ENCODE measurements around the gene RAPGEFL1. TPM values are rescaled to one million over a fixed set of nuclear protein-coding genes. Genes with fewer than 3 reads are reported as not detected.

Gene RAPGEFL1, protein sequence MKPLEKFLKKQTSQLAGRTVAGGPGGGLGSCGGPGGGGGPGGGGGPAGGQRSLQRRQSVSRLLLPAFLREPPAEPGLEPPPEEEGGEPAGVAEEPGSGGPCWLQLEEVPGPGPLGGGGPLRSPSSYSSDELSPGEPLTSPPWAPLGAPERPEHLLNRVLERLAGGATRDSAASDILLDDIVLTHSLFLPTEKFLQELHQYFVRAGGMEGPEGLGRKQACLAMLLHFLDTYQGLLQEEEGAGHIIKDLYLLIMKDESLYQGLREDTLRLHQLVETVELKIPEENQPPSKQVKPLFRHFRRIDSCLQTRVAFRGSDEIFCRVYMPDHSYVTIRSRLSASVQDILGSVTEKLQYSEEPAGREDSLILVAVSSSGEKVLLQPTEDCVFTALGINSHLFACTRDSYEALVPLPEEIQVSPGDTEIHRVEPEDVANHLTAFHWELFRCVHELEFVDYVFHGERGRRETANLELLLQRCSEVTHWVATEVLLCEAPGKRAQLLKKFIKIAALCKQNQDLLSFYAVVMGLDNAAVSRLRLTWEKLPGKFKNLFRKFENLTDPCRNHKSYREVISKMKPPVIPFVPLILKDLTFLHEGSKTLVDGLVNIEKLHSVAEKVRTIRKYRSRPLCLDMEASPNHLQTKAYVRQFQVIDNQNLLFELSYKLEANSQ
- 10.1 TPM for total RNA-seq
- long read RNA-seq, partial matches to known transcripts: 0 of 1 reads
- long read RNA-seq, other reads (novel, unspliced or antisense): 1 of 1 reads

- DNase-seq (ENCODE audit: low spot score): peak; percentile 93
Observed at GRCh38 chr17:40177275-40177874, at the start of gene RAPGEFL1. Gene RAPGEFL1 (plus strand): TSS chr17:40177470. CDS start chr17:40177862, 392 bp downstream.

DNA sequence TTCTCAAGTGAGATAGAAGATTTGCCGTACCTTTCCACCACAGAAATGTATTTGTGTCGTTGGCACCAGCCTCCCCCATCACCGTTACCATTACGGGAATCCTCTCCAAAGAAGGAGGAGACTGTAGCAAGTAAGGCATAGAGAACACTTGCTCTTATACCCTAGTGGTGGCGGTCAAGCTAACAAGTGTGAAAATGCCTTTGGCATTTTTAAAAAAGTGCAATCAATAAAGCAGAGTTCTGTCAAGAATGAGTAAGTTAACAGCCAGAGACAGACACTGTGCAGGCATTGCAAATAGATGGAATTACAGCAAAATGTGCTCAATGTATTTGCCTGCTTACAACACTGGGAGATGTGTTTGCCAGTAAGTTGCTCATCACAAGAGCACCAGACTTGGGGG is 47.8 kb upstream of the RAPGEFL1 start:
- no peak for DNase-seq (ENCODE audit: low spot score)

DNA sequence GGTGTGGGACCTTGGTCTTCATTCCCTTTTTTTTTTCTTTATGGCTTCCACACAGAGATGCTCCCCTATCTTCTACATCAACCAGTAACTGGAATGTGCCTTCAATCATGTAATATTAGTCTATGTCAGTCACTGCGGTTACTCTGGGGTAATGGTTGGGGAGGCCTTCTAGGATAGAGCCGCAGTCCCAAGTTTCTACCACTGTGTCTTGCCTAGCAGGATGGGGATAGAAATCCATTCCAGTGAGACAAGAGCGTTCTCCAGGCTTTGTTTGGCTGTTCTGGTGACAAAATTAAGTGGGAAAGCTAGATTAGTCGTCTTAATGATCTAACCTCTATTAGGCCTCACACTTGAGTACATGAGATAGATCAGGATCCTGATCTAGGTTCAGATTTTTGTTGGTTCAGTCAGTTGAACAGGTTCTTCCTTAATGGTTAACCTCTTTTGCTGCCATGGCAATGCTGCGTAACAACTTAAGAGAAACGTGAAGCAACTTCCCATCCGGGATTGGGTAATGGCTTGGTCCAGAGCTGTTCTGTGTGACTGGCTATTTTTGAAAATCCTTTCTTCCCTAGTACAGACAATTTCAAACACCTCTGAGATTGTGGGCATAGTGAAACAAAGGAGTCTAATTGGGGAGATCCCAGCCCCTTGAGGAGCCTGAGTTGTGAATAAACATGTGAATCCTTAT is 46.8 kb upstream of the RAPGEFL1 start:
- no peak for DNase-seq (ENCODE audit: low spot score)

DNA sequence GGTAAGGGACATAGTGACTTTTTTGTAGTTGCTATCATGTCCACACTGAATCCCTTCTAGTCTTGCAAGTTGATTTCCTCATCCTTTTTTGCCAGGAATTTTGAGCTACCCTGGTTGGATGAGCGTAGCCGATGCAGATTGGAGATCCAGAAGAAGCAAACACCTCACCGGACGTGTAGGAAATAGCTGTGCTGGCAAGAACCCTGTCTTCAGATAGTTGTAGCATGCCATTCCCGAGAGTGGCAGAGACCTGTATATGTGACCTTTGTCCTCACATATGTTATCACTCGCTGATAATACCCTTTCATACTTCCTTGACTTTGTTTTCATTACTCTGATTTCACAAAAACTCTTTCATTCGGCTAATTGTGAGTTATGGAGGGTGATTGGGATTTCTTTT is 43.1 kb upstream of the RAPGEFL1 start:
- no peak for DNase-seq (ENCODE audit: low spot score)

- DNase-seq (ENCODE audit: low spot score): no peak
Observed at GRCh38 chr17:40135817-40136216, 41.5 kb upstream of the RAPGEFL1 start.

DNA sequence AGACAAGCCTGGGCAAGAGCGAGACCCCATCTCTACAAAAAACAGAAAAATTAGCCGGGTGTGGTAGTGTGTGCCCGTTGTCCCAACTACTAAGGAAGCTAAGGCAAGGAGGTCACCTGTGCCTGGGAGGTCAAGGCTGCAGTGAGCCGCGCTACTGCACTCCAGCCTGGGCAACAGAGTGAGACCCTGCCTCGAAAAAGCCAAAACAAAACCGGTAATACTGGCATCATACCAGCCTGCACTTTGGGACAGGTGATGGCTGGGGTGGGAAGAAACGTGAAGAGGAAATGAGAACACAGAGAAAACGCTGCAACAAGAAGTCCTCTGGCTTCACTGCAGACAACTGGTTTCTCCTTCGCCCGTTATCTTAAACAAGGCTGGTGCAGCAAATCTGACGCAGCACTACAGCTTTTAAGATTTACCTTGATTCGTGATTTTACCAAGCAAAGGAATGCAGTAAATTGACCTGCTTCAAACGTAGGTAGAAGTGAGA is 37.7 kb upstream of the RAPGEFL1 start:
- DNase-seq (ENCODE audit: low spot score): no peak

DNA sequence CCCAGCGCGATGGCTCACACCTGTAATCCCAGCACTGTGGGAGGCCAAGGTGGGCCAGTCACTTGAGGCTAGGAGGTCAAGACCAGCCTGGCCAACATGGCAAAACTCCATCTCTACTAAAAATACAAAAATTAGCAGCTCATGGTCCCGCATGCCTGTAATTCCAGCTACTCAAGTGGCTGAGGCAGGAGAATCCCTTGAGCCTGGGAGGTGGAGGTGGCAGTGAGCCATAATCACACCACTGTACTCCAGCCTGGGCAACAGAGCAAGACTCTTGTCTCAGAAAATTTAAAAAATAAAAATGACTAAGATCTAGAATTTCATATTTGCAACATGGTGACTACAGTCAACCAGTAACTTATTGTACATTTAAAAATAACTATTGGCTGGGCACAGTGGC is 34.1 kb upstream of the RAPGEFL1 start:
- peak; percentile 41 for DNase-seq (ENCODE audit: low spot score)

GRCh38 chr17:40145476-40145875 is 31.8 kb upstream of the RAPGEFL1 start:
- no peak for DNase-seq (ENCODE audit: low spot score)

- DNase-seq (ENCODE audit: low spot score): no peak
Observed at GRCh38 chr17:40148527-40148926, 28.7 kb upstream of the RAPGEFL1 start.

DNA sequence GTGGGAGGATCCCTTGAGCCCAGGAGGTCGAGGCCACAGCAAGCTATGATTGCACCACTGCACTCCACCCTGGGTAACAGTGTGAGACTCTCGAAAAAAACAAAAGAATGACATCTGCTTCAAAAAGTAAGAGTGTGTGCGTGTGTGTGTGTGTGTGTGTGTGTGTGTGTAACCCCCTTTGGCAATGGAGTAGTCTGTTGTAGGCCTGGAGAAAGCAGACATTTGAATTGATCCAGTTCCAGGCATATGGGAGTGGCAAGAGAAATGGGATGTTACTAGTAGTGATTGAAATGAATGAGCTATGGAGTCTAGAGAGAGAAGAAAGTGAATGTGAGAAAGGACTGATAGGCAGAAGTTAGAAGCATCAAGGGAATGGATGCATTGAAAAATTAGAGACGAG is 27.0 kb upstream of the RAPGEFL1 start:
- DNase-seq (ENCODE audit: low spot score): no peak

DNA sequence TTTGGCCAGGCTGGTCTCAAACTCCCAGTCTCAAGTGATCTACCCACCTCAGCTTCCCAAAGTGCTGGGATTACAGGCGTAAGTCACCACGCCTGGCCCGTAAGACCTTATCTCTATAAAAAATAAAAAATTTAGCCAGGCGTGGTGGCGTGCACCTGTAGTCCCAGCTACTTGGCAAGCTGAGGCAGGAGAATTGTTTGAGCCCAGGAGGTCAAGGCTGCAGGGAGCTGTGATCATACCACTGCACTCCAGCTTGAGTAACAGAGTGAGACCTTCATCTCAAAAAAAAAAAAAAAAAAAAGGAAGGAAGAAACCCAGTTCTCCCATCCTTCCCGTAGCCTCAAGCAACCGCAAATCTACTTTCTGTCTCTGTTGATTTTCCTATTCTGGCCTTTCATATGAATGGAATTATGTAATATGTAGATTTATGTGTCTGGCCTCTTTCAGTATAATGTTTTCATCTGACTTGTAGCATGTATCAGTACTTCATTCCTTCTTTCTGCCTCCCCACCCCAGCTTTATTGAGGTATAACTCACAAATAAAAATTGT is 25.8 kb upstream of the RAPGEFL1 start:
- DNase-seq (ENCODE audit: low spot score): no peak

DNA sequence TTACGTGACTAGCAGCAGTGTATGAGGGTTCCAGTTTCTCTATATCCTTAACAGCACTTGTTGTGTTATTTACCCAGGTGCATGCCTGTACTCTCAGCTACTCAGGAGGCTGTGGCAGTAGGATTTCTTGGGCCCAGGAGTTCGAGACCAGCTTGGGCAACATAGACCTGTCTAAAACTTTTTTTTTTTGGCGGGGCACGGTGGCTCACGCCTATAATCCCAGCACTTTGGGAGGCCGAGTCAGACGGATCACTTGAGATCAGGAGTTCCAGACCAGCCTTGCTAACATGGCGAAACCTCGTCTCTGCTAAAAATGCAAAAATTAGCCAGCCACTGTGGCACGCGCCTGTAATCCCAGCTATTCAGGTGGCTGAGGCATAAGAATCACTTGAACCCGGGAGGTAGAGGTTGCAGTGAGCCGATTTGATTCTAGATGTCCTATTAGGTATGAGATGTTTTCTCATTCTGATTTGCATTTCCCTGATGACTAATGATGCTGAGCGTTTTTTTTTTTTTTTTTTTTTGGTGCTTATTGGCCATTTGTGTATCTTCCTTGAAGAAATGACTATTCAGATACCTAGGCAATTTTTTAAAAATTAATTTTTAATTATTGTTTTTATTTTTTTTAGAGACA is 23.6 kb upstream of the RAPGEFL1 start:
- DNase-seq (ENCODE audit: low spot score): peak; percentile 9

DNA sequence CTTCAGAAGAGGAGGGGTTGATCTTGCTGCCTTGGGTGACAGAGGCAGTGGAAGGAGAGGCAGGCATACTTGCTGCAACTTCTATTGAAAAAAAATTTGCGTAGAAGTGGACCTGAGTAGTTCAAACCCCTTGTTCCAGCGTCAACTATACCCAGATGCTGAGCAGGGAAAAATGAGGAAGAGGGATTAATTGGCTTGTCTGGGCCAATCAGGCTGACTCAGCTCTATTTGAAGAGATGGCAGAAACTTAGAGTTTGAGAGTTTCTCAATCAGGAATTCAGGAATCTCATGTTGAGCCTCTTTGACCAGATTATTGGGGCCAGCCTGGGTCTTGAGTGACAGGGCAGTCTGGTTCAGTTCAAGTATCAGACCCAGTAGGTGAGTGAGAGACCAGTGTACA is 19.3 kb upstream of the RAPGEFL1 start:
- DNase-seq (ENCODE audit: low spot score): no peak

DNA sequence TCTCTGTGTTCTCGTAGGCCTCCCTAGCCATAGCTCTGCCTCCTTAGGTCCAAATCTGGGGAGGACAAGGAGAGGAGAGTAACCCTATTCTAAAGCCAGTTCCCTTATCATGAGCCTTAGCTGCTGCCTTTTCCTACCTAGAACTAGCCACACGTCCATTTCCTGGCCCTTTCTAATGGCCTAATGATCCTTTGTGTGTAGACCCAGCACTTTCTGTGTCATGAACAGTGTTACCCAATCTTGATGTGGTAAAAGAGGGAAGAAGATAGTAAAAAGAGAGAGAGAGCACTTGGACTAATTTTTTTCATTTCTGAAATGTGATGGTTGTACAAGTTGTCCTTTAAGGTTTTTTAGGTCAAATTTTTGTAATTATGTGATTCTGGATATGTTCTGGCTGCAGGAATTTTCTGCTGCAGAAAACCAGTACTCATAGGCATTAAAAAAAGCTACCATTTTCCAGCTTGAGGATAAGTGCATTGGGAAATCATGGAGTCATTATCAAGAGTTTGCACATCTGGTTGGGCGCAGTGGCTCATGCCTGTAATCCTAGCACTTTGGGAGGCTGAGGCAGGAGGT is 18.7 kb upstream of the RAPGEFL1 start:
- DNase-seq (ENCODE audit: low spot score): no peak

- DNase-seq (ENCODE audit: low spot score): peak; percentile 43
Observed at GRCh38 chr17:40159456-40159855, 17.8 kb upstream of the RAPGEFL1 start.

- DNase-seq (ENCODE audit: low spot score): no peak
Observed at GRCh38 chr17:40167685-40168261, 9.5 kb upstream of the RAPGEFL1 start.

- DNase-seq (ENCODE audit: low spot score): no peak
Observed at GRCh38 chr17:40168262-40168832, 8.9 kb upstream of the RAPGEFL1 start.

- DNase-seq (ENCODE audit: low spot score): no peak
Observed at GRCh38 chr17:40170325-40170724, 6.9 kb upstream of the RAPGEFL1 start.

- DNase-seq (ENCODE audit: low spot score): no peak
Observed at GRCh38 chr17:40171750-40172149, 5.5 kb upstream of the RAPGEFL1 start.

All from mesenteric fat pad (tissue), 1 donor.